HCT116 (cell line): ENCODE data around the gene TTC29.

ENCODE experiments used
- CTCF ChIP-seq, 3 experiments: fragments of 200-600 bp in 1 of 3; sonication (generic) in 1 of 3; IDR thresholded peaks in 2 of 3; conservative IDR thresholded peaks in 1 of 3; 2 replicates each; pipeline ENCODE4 v1.5.1; 2012 to 2017; ENCODE audit warnings: low read depth in 2 of 3, low read length in 2 of 3, antibody characterized with exemption in 1 of 3, borderline replicate concordance in 1 of 3, control low read depth in 1 of 3, mild to moderate bottlenecking in 1 of 3, mixed read lengths in 1 of 3, mixed run types in 1 of 3, moderate library complexity in 1 of 3; ENCODE audit not compliant: insufficient read depth in 1 of 3
- ZNF274 ChIP-seq: fragments of 200-500 bp; sonication (Bioruptor generic); IDR thresholded peaks from 2 replicates; pipeline ENCODE4 v1.6.1; 2014; ENCODE audit warnings: mild to moderate bottlenecking, low read depth, low read length, inconsistent platforms

GRCh38 chr4:146834263-146835034 lies 111.2 kb downstream of the TTC29 start:
- TF ChIP-seq CTCF (IDR thresholded peaks at IDR 0.05 in 2 of 3, conservative IDR thresholded peaks at IDR 0.05 in 1 of 3; ENCODE audit: borderline replicate concordance in 1 of 3, insufficient read depth in 1 of 3, low read depth in 2 of 3, low read length in 2 of 3) (no peak), ZNF274 (no peak)
